ENCODE measurements around the gene LAMC2.

Gene LAMC2

GRCh38 chr1:183259924-183260323 lies 73.9 kb downstream of the LAMC2 start:
- Histone ChIP-seq H3K27ac (no peak overlapping the region), H3K36me3 (replicated peaks) (no peaks in the 10 kb centered on the region), H3K4me3 (ENCODE audit: low read depth, low read length) (no peak overlapping the region), H3K27me3 (replicated peaks) (no peaks in the 10 kb centered on the region)
- no peak for TF ChIP-seq CTCF (IDR thresholded peaks at IDR 0.05; ENCODE audit: low read depth, low read length, missing control alignments)
- no peak for DNase-seq
- in situ Hi-C loops (cut with HindIII; ENCODE audit: low pct_ligation_motif_present, low sequenced_read_pairs), result no loop called here

GRCh38 chr1:183262628-183263200 lies 76.7 kb downstream of the LAMC2 start:
- in situ Hi-C loops (cut with HindIII; ENCODE audit: low pct_ligation_motif_present, low sequenced_read_pairs), result no loop called here
- Histone ChIP-seq H3K27ac (no peak overlapping the region), H3K36me3 (replicated peaks) (no peaks in the 10 kb centered on the region), H3K27me3 (replicated peaks) (no peaks in the 10 kb centered on the region), H3K4me3 (ENCODE audit: low read depth, low read length) (no peak overlapping the region)
- DNase-seq, result no peak
- no peak for TF ChIP-seq CTCF (IDR thresholded peaks at IDR 0.05; ENCODE audit: low read depth, low read length, missing control alignments)

- H3K36me3 ChIP-seq (replicated peaks), result no peaks in the 10 kb centered on the region
- no peak for TF ChIP-seq CTCF (IDR thresholded peaks at IDR 0.05; ENCODE audit: low read depth, low read length, missing control alignments)
- no peaks in the 10 kb centered on the region for H3K27me3 ChIP-seq (replicated peaks)
- H3K27ac ChIP-seq, result no peak overlapping the region
- in situ Hi-C loops (cut with HindIII; ENCODE audit: low pct_ligation_motif_present, low sequenced_read_pairs), result no loop called here
- no peak for DNase-seq
- H3K4me3 ChIP-seq (ENCODE audit: low read depth, low read length), result no peak overlapping the region
Observed at GRCh38 chr1:183263886-183264602, 78.0 kb downstream of the LAMC2 start.

- Histone ChIP-seq H3K4me3 (ENCODE audit: low read depth, low read length) (no peak overlapping the region), H3K27me3 (replicated peaks) (no peaks in the 10 kb centered on the region), H3K27ac (peak overlapping the region; percentile 60), H3K36me3 (replicated peaks) (no peaks in the 10 kb centered on the region)
- DNase-seq, result peak; percentile 87
- TF ChIP-seq CTCF (IDR thresholded peaks at IDR 0.05; ENCODE audit: low read depth, low read length, missing control alignments), result no peak
- in situ Hi-C loops (cut with HindIII; ENCODE audit: low pct_ligation_motif_present, low sequenced_read_pairs), result no loop called here
Observed at GRCh38 chr1:183267646-183268431, 81.8 kb downstream of the LAMC2 start.

GRCh38 chr1:183270541-183271141 lies 84.6 kb downstream of the LAMC2 start:
- TF ChIP-seq CTCF (IDR thresholded peaks at IDR 0.05; ENCODE audit: low read depth, low read length, missing control alignments), result no peak
- in situ Hi-C loops (cut with HindIII; ENCODE audit: low pct_ligation_motif_present, low sequenced_read_pairs), result no loop called here
- Histone ChIP-seq H3K36me3 (replicated peaks) (no peaks in the 10 kb centered on the region), H3K4me3 (ENCODE audit: low read depth, low read length) (no peak overlapping the region), H3K27me3 (replicated peaks) (no peaks in the 10 kb centered on the region), H3K27ac (peak overlapping the region; percentile 66)
- peak; percentile 71 for DNase-seq
